H9 (cell line): ENCODE results near the gene MINAR1. TPM values are rescaled to one million over a fixed set of nuclear protein-coding genes. Genes with fewer than 3 reads are reported as not detected.

Experiments
- DNase-seq: peaks from one replicate; pipeline ENCODE4 v3.0.0-alpha.2; 2017
- H2AFZ ChIP-seq: one replicate; pipeline ENCODE4 v1.6.1; 2013; ENCODE audit warnings: mild to moderate bottlenecking, low read length, control low read depth, moderate library complexity
- H2AK5ac ChIP-seq: 2 replicates; pipeline ENCODE4 v1.6.1; 2013; ENCODE audit warnings: low read length, control low read depth, mixed read lengths; ENCODE audit not compliant: insufficient read length
- H2BK120ac ChIP-seq: one replicate; pipeline ENCODE4 v1.6.1; 2013; ENCODE audit warnings: low read depth, mild to moderate bottlenecking, low read length, control low read depth, inconsistent platforms; ENCODE audit not compliant: poor library complexity, severe bottlenecking
- H2BK12ac ChIP-seq: 2 replicates; pipeline ENCODE4 v1.6.1; 2013; ENCODE audit warnings: low read length, control low read depth, mixed read lengths, low read depth; ENCODE audit not compliant: insufficient read length
- H2BK15ac ChIP-seq: 2 replicates; pipeline ENCODE4 v1.6.1; 2013; ENCODE audit warnings: low read depth, low read length, control low read depth
- H2BK20ac ChIP-seq: one replicate; pipeline ENCODE4 v1.6.1; 2013; ENCODE audit warnings: low read depth, mild to moderate bottlenecking, low read length, control low read depth, inconsistent platforms; ENCODE audit not compliant: poor library complexity, severe bottlenecking
- H2BK5ac ChIP-seq: 2 replicates; pipeline ENCODE4 v1.6.1; 2013; ENCODE audit warnings: low read length, control low read depth, mixed read lengths; ENCODE audit not compliant: insufficient read length
- H3K14ac ChIP-seq: 2 replicates; pipeline ENCODE4 v1.6.1; 2013; ENCODE audit warnings: low read length, control low read depth; ENCODE audit not compliant: insufficient read depth
- H3K18ac ChIP-seq: 2 replicates; pipeline ENCODE4 v1.6.1; 2013; ENCODE audit warnings: low read depth, mild to moderate bottlenecking, mixed read lengths, low read length, control low read depth; ENCODE audit not compliant: insufficient read length
- H3K23ac ChIP-seq: 2 replicates; pipeline ENCODE4 v1.6.1; 2013; ENCODE audit warnings: low read length, control low read depth, mixed read lengths, low read depth; ENCODE audit not compliant: insufficient read length
- H3K23me2 ChIP-seq: 2 replicates; pipeline ENCODE4 v1.6.1; 2013; ENCODE audit warnings: low read depth, mild to moderate bottlenecking, mixed read lengths, low read length, control low read depth; ENCODE audit not compliant: insufficient read length, poor library complexity, severe bottlenecking
- H3K27ac ChIP-seq: 2 replicates; pipeline ENCODE4 v1.5.1; 2013; ENCODE audit warnings: low read length, control low read depth, mixed read lengths, low read depth; ENCODE audit not compliant: insufficient read length
- H3K27me3 ChIP-seq: 2 replicates; pipeline ENCODE4 v1.6.1; 2013; ENCODE audit warnings: low read length, control low read depth, inconsistent platforms; ENCODE audit not compliant: insufficient read depth
- H3K4ac ChIP-seq: 2 replicates; pipeline ENCODE4 v1.6.1; 2013; ENCODE audit warnings: low read depth, mild to moderate bottlenecking, control low read depth, inconsistent platforms, low read length, moderate library complexity
- H3K4me1 ChIP-seq: 2 replicates; pipeline ENCODE4 v1.6.1; 2013; ENCODE audit warnings: low read length, control low read depth, inconsistent platforms; ENCODE audit not compliant: insufficient read depth
- H3K4me2 ChIP-seq: 2 replicates; pipeline ENCODE4 v1.6.1; 2013; ENCODE audit warnings: low read length, control low read depth, mixed read lengths; ENCODE audit not compliant: insufficient read length, insufficient read depth
- H3K56ac ChIP-seq: 2 replicates; pipeline ENCODE4 v1.6.1; 2013; ENCODE audit warnings: low read depth, mild to moderate bottlenecking, mixed read lengths, low read length, control low read depth; ENCODE audit not compliant: insufficient read length
- H3K79me1 ChIP-seq: 2 replicates; pipeline ENCODE4 v1.6.1; 2013; ENCODE audit warnings: low read depth, mild to moderate bottlenecking, moderate library complexity, low read length, control low read depth, inconsistent platforms; ENCODE audit not compliant: insufficient read depth, poor library complexity, severe bottlenecking
- H3K79me2 ChIP-seq: 2 replicates; pipeline ENCODE4 v1.6.1; 2013; ENCODE audit warnings: low read length, control low read depth, inconsistent platforms; ENCODE audit not compliant: insufficient read depth
- H3K9ac ChIP-seq: 2 replicates; pipeline ENCODE4 v1.6.1; 2013; ENCODE audit warnings: low read length, control low read depth, mixed read lengths; ENCODE audit not compliant: insufficient read length; ENCODE audit errors: extremely low read depth
- H3K9me3 ChIP-seq: one replicate; pipeline ENCODE4 v1.6.1; 2013; ENCODE audit warnings: low read depth, low read length, inconsistent platforms; ENCODE audit not compliant: control insufficient read depth
- H3T11ph ChIP-seq: one replicate; pipeline ENCODE4 v1.6.1; 2013; ENCODE audit warnings: mild to moderate bottlenecking, low read length, control low read depth, inconsistent platforms
- H4K20me1 ChIP-seq: one replicate; pipeline ENCODE4 v1.6.1; 2013; ENCODE audit not compliant: control insufficient read depth, insufficient read length, insufficient read depth
- H4K5ac ChIP-seq: 2 replicates; pipeline ENCODE4 v1.6.1; 2013; ENCODE audit warnings: low read depth, mild to moderate bottlenecking, mixed read lengths, low read length, control low read depth; ENCODE audit not compliant: insufficient read length
- H4K8ac ChIP-seq: replicated peaks from 2 replicates; pipeline ENCODE4 v1.6.1; 2013; ENCODE audit warnings: low read length, control low read depth, mixed read lengths, low read depth; ENCODE audit not compliant: insufficient read length
- H4K91ac ChIP-seq: 2 replicates; pipeline ENCODE4 v1.6.1; 2013; ENCODE audit warnings: low read depth, mild to moderate bottlenecking, moderate library complexity, mixed read lengths, low read length, control low read depth; ENCODE audit not compliant: insufficient read length
- H3K27ac Mint-ChIP-seq, 3 experiments: 2 replicates in 2 of 3; 3 replicates in 1 of 3; pipeline ENCODE4 v1.8.0; 2020 to 2021; ENCODE audit warnings: mixed read lengths in 3 of 3, mild to moderate bottlenecking in 1 of 3, moderate library complexity in 1 of 3
- H3K27me3 Mint-ChIP-seq: 2 replicates; pipeline ENCODE4 v1.8.0; 2021; ENCODE audit warnings: low read depth, mild to moderate bottlenecking, moderate library complexity, mixed read lengths
- H3K36me3 Mint-ChIP-seq, 3 experiments: 2 replicates in 2 of 3; 3 replicates in 1 of 3; pipeline ENCODE4 v1.8.0; 2020 to 2021; ENCODE audit warnings: low read depth in 3 of 3, mixed read lengths in 3 of 3; ENCODE audit not compliant: insufficient read depth in 1 of 3
- H3K4me1 Mint-ChIP-seq, 2 experiments: 2 replicates each; pipeline ENCODE4 v1.8.0; 2020; ENCODE audit warnings: mixed read lengths in 2 of 2
- H3K4me3 Mint-ChIP-seq, 2 experiments: 2 replicates in 1 of 2; 3 replicates in 1 of 2; pipeline ENCODE4 v1.8.0; 2020 to 2021; ENCODE audit warnings: mild to moderate bottlenecking in 2 of 2, mixed read lengths in 2 of 2, moderate library complexity in 1 of 2
- H3K9me3 Mint-ChIP-seq, 2 experiments: 2 replicates in 1 of 2; 3 replicates in 1 of 2; pipeline ENCODE4 v1.8.0; 2020; ENCODE audit warnings: mild to moderate bottlenecking in 2 of 2, mixed read lengths in 2 of 2, moderate library complexity in 1 of 2
- WGBS: extraction: QIAGEN DNeasy Blood & Tissue Kit; methylation state at CpG from one replicate; pipeline ENCODE4 v1.1.7; 2013; ENCODE audit warnings: missing lambda C conversion rate, low lambda C conversion rate, mixed read lengths; ENCODE audit not compliant: insufficient read length; ENCODE audit errors: extremely low coverage; 5-methylcytosine and 5-hydroxymethylcytosine counted together
- total RNA-seq: library from RNA; stranded (reverse); gene quantifications from 2 replicates; pipeline ENCODE4 v1.2.1, GENCODE V29; 2021
- TF ChIP-seq, protein P1 (sequence below): fragments of 200-600 bp; sonication (generic); conservative IDR thresholded peaks from 3 replicates; pipeline ENCODE4 v1.8.0; 2021; ENCODE audit warnings: antibody characterized with exemption, mild to moderate bottlenecking

The MINAR1 gene
- total RNA-seq, 1 experiment from 2014 or later: 0.74 TPM

GRCh38 chr15:79479616-79480015 lies 47.5 kb downstream of the MINAR1 start:
- Histone ChIP-seq H3K14ac (no peak overlapping the region), H3T11ph (no peak overlapping the region), H3K27me3 (no peaks in the 10 kb centered on the region), H2BK12ac (no peak overlapping the region), H3K23me2 (no peaks in the 10 kb centered on the region), H3K9me3 (no peaks in the 10 kb centered on the region), H3K79me2 (no peaks in the 10 kb centered on the region), H2BK5ac (no peak overlapping the region), H4K91ac (no peak overlapping the region), H2AFZ (no peak overlapping the region), H2BK120ac (no peak overlapping the region), H3K18ac (no peak overlapping the region), H3K9ac (no peak overlapping the region), H3K56ac (no peak overlapping the region), H3K79me1 (no peaks in the 10 kb centered on the region), H2AK5ac (no peak overlapping the region), H4K5ac (no peak overlapping the region), H4K8ac (no peak overlapping the region), H2BK15ac (no peak overlapping the region), H2BK20ac (no peak overlapping the region), H3K27ac (no peak overlapping the region), H3K4ac (no peak overlapping the region), H3K4me2 (no peak overlapping the region), H3K23ac (no peak overlapping the region), H3K4me1 (no peaks in the 10 kb centered on the region), H4K20me1 (no peaks in the 10 kb centered on the region)
- H3K9me3 Mint-ChIP-seq: peaks cover 0 to 2% of the 10 kb centered on the region in 2 experiments; a peak in 1 of 5 replicates
- no peak for DNase-seq
- no peak overlapping the region for H3K4me3 Mint-ChIP-seq
- H3K4me1 Mint-ChIP-seq: no peaks in the 10 kb centered on the region
- no peaks in the 10 kb centered on the region for H3K36me3 Mint-ChIP-seq
- no CpG with 5 or more reads among the region's 2 CpGs for WGBS
- TF ChIP-seq, protein P1, sequence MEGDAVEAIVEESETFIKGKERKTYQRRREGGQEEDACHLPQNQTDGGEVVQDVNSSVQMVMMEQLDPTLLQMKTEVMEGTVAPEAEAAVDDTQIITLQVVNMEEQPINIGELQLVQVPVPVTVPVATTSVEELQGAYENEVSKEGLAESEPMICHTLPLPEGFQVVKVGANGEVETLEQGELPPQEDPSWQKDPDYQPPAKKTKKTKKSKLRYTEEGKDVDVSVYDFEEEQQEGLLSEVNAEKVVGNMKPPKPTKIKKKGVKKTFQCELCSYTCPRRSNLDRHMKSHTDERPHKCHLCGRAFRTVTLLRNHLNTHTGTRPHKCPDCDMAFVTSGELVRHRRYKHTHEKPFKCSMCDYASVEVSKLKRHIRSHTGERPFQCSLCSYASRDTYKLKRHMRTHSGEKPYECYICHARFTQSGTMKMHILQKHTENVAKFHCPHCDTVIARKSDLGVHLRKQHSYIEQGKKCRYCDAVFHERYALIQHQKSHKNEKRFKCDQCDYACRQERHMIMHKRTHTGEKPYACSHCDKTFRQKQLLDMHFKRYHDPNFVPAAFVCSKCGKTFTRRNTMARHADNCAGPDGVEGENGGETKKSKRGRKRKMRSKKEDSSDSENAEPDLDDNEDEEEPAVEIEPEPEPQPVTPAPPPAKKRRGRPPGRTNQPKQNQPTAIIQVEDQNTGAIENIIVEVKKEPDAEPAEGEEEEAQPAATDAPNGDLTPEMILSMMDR: no peak
- no peaks in the 10 kb centered on the region; the same call in none of the 2 replicates for H3K27me3 Mint-ChIP-seq
- H3K27ac Mint-ChIP-seq: peak overlapping the region in 1 of 3 experiments; percentile 74; a peak in 2 of 7 replicates
